Mesendoderm (in vitro differentiated cells): ENCODE measurements around the gene ZCCHC13.

Source experiments
- DNase-seq: peaks from one replicate; pipeline ENCODE4 v3.0.0; 2013
- H2AK5ac ChIP-seq: 2 replicates; pipeline ENCODE4 v1.6.1; 2013; ENCODE audit warnings: low read length, inconsistent platforms
- H2BK120ac ChIP-seq: 2 replicates; pipeline ENCODE4 v1.6.1; 2013; ENCODE audit warnings: low read depth, mild to moderate bottlenecking, low read length, moderate library complexity, mixed read lengths
- H2BK15ac ChIP-seq: replicated peaks from 2 replicates; pipeline ENCODE4 v1.6.1; 2013; ENCODE audit warnings: low read depth, mild to moderate bottlenecking, moderate library complexity
- H2BK5ac ChIP-seq: 2 replicates; pipeline ENCODE4 v1.6.1; 2013; ENCODE audit warnings: low read length, inconsistent platforms
- H3K18ac ChIP-seq: 2 replicates; pipeline ENCODE4 v1.6.1; 2013; ENCODE audit warnings: mild to moderate bottlenecking, low read length, mixed read lengths
- H3K23ac ChIP-seq: one replicate; pipeline ENCODE4 v1.6.1; 2013; ENCODE audit warnings: low read length
- H3K27ac ChIP-seq: 2 replicates; pipeline ENCODE4 v1.5.1; 2013; ENCODE audit warnings: low read depth, mild to moderate bottlenecking, inconsistent platforms, low read length, moderate library complexity
- H3K27me3 ChIP-seq: 2 replicates; pipeline ENCODE4 v1.6.1; 2013; ENCODE audit warnings: low read length, control low read depth, mild to moderate bottlenecking, inconsistent platforms; ENCODE audit not compliant: insufficient read depth, poor library complexity
- H3K36me3 ChIP-seq: 2 replicates; pipeline ENCODE4 v1.6.1; 2013; ENCODE audit warnings: low read length, inconsistent platforms; ENCODE audit not compliant: control insufficient read depth, insufficient read depth
- H3K4ac ChIP-seq: one replicate; pipeline ENCODE4 v1.6.1; 2013; ENCODE audit warnings: low read depth, mild to moderate bottlenecking, low read length, moderate library complexity
- H3K4me1 ChIP-seq: 2 replicates; pipeline ENCODE4 v1.6.1; 2013; ENCODE audit warnings: low read depth, low read length, inconsistent platforms; ENCODE audit not compliant: control insufficient read depth
- H3K4me2 ChIP-seq: 2 replicates; pipeline ENCODE4 v1.6.1; 2013; ENCODE audit warnings: low read length
- H3K4me3 ChIP-seq: 2 replicates; pipeline ENCODE4 v1.5.1; 2013; ENCODE audit warnings: mild to moderate bottlenecking, low read length
- H3K56ac ChIP-seq: one replicate; pipeline ENCODE4 v1.6.1; 2013; ENCODE audit warnings: low read length
- H3K79me1 ChIP-seq: 2 replicates; pipeline ENCODE4 v1.6.1; 2013; ENCODE audit warnings: low read length, inconsistent platforms
- H3K79me2 ChIP-seq: 2 replicates; pipeline ENCODE4 v1.6.1; 2013; ENCODE audit warnings: mild to moderate bottlenecking, low read length; ENCODE audit not compliant: control insufficient read depth, insufficient read depth
- H3K9ac ChIP-seq: 2 replicates; pipeline ENCODE4 v1.6.1; 2013; ENCODE audit warnings: low read length, inconsistent platforms
- H4K5ac ChIP-seq: one replicate; pipeline ENCODE4 v1.6.1; 2013; ENCODE audit warnings: low read length
- H4K8ac ChIP-seq: one replicate; pipeline ENCODE4 v1.6.1; 2013; ENCODE audit warnings: low read depth, mild to moderate bottlenecking, control low read depth, low read length, moderate library complexity
- WGBS: extraction: QIAGEN DNeasy Blood & Tissue Kit; methylation state at CpG from one replicate; pipeline ENCODE4 v1.1.7; 2013; ENCODE audit warnings: low lambda C conversion rate, missing lambda C conversion rate; ENCODE audit not compliant: insufficient coverage; ENCODE audit errors: extremely low coverage; 5-methylcytosine and 5-hydroxymethylcytosine counted together

ZCCHC13 gene

GRCh38 chrX:74272230-74272629 is 31.8 kb upstream of the ZCCHC13 start:
- Histone ChIP-seq H3K36me3 (no peaks in the 10 kb centered on the region), H3K56ac (no peak overlapping the region)
- no CpG with 5 or more reads among the region's 2 CpGs for WGBS

GRCh38 chrX:74274516-74274915 is 29.5 kb upstream of the ZCCHC13 start:
- Histone ChIP-seq H3K79me2 (no peaks in the 10 kb centered on the region), H3K4me3 (no peak overlapping the region), H4K8ac (no peak overlapping the region), H3K79me1 (no peaks in the 10 kb centered on the region), H3K27ac (no peak overlapping the region), H2BK120ac (no peak overlapping the region), H3K9ac (no peak overlapping the region), H3K18ac (no peak overlapping the region), H3K27me3 (no peaks in the 10 kb centered on the region), H3K4ac (no peak overlapping the region), H3K23ac (no peak overlapping the region), H2BK5ac (no peak overlapping the region), H2BK15ac (no peak overlapping the region), H3K4me1 (no peaks in the 10 kb centered on the region), H2AK5ac (no peak overlapping the region), H3K36me3 (no peaks in the 10 kb centered on the region), H4K5ac (no peak overlapping the region), H3K56ac (no peak overlapping the region), H3K4me2 (no peak overlapping the region)
- DNase-seq, result no peak
- no CpG with 5 or more reads among the region's 5 CpGs for WGBS

More at GRCh38 chrX:74272230-74272629, 31.8 kb upstream of the ZCCHC13 start:
- no peak overlapping the region for H2BK5ac ChIP-seq
- no peak overlapping the region for H3K4me3 ChIP-seq
- no peak overlapping the region for H3K4ac ChIP-seq
- H3K23ac ChIP-seq, result no peak overlapping the region
- no peaks in the 10 kb centered on the region for H3K79me1 ChIP-seq
- no peak for DNase-seq
- H3K27me3 ChIP-seq, result no peaks in the 10 kb centered on the region
- H4K8ac ChIP-seq, result no peak overlapping the region
- H3K27ac ChIP-seq, result no peak overlapping the region
- H2BK120ac ChIP-seq, result no peak overlapping the region
- H3K79me2 ChIP-seq, result no peaks in the 10 kb centered on the region
- H2BK15ac ChIP-seq, result no peak overlapping the region
- no peak overlapping the region for H4K5ac ChIP-seq
- no peak overlapping the region for H3K9ac ChIP-seq
- no peak overlapping the region for H3K4me2 ChIP-seq
- no peak overlapping the region for H3K18ac ChIP-seq
- H3K4me1 ChIP-seq, result no peaks in the 10 kb centered on the region
- no peak overlapping the region for H2AK5ac ChIP-seq

GRCh38 chrX:74277320-74277719 is 26.7 kb upstream of the ZCCHC13 start:
- H3K4me2 ChIP-seq, result no peak overlapping the region
- no peaks in the 10 kb centered on the region for H3K4me1 ChIP-seq
- WGBS, result no CpG with 5 or more reads among the region's 3 CpGs
- no peak overlapping the region for H3K27ac ChIP-seq
- no peaks in the 10 kb centered on the region for H3K79me1 ChIP-seq
- H2BK120ac ChIP-seq, result no peak overlapping the region
- DNase-seq, result no peak
- no peak overlapping the region for H2BK5ac ChIP-seq
- no peak overlapping the region for H2AK5ac ChIP-seq
- H4K5ac ChIP-seq, result no peak overlapping the region
- H3K9ac ChIP-seq, result no peak overlapping the region
- H3K18ac ChIP-seq, result no peak overlapping the region
- H3K27me3 ChIP-seq, result no peaks in the 10 kb centered on the region
- no peak overlapping the region for H4K8ac ChIP-seq
- H3K4ac ChIP-seq, result no peak overlapping the region
- no peak overlapping the region for H3K23ac ChIP-seq
- H2BK15ac ChIP-seq, result no peak overlapping the region
- no peak overlapping the region for H3K4me3 ChIP-seq
- H3K79me2 ChIP-seq, result peaks cover 4% of the 10 kb centered on the region
- H3K56ac ChIP-seq, result no peak overlapping the region
- H3K36me3 ChIP-seq, result peaks cover 2% of the 10 kb centered on the region

GRCh38 chrX:74277846-74278245 is 26.1 kb upstream of the ZCCHC13 start:
- Histone ChIP-seq H3K79me2 (peaks cover 6% of the 10 kb centered on the region), H3K23ac (no peak overlapping the region), H2BK15ac (no peak overlapping the region), H3K4me2 (no peak overlapping the region), H3K56ac (no peak overlapping the region), H3K27ac (no peak overlapping the region), H3K27me3 (no peaks in the 10 kb centered on the region), H3K18ac (no peak overlapping the region), H3K4me1 (no peaks in the 10 kb centered on the region), H3K4ac (no peak overlapping the region), H2BK120ac (no peak overlapping the region), H3K4me3 (no peak overlapping the region), H4K8ac (no peak overlapping the region), H3K9ac (no peak overlapping the region), H3K79me1 (no peaks in the 10 kb centered on the region), H2BK5ac (no peak overlapping the region), H3K36me3 (peaks cover 2% of the 10 kb centered on the region), H2AK5ac (no peak overlapping the region), H4K5ac (no peak overlapping the region)
- DNase-seq, result no peak
- no CpG with 5 or more reads among the region's 1 CpG for WGBS

- no peak overlapping the region for H3K9ac ChIP-seq
- no peak overlapping the region for H3K23ac ChIP-seq
- H4K5ac ChIP-seq, result no peak overlapping the region
- DNase-seq, result no peak
- peaks cover 2% of the 10 kb centered on the region for H3K36me3 ChIP-seq
- no peak overlapping the region for H4K8ac ChIP-seq
- H2BK120ac ChIP-seq, result no peak overlapping the region
- no peak overlapping the region for H3K4me3 ChIP-seq
- peaks cover 24% of the 10 kb centered on the region for H3K79me2 ChIP-seq
- no peaks in the 10 kb centered on the region for H3K27me3 ChIP-seq
- H2BK5ac ChIP-seq, result no peak overlapping the region
- H3K27ac ChIP-seq, result no peak overlapping the region
- WGBS, result no CpG with 5 or more reads among the region's 3 CpGs
- H2BK15ac ChIP-seq, result no peak overlapping the region
- H3K18ac ChIP-seq, result no peak overlapping the region
- no peaks in the 10 kb centered on the region for H3K4me1 ChIP-seq
- H3K79me1 ChIP-seq, result no peaks in the 10 kb centered on the region
- H3K56ac ChIP-seq, result no peak overlapping the region
- H3K4me2 ChIP-seq, result no peak overlapping the region
- no peak overlapping the region for H3K4ac ChIP-seq
- no peak overlapping the region for H2AK5ac ChIP-seq
Observed at GRCh38 chrX:74280759-74281158, 23.2 kb upstream of the ZCCHC13 start.

GRCh38 chrX:74284391-74284952 is 19.5 kb upstream of the ZCCHC13 start:
- Histone ChIP-seq H2AK5ac (no peak overlapping the region), H4K5ac (no peak overlapping the region), H3K23ac (no peak overlapping the region), H3K4ac (no peak overlapping the region), H3K79me1 (no peaks in the 10 kb centered on the region), H4K8ac (no peak overlapping the region), H3K27ac (no peak overlapping the region), H3K27me3 (no peaks in the 10 kb centered on the region), H3K18ac (no peak overlapping the region), H2BK15ac (no peak overlapping the region), H3K36me3 (peaks cover 2% of the 10 kb centered on the region), H3K9ac (no peak overlapping the region), H3K4me1 (peaks cover 1% of the 10 kb centered on the region), H2BK5ac (no peak overlapping the region), H3K56ac (no peak overlapping the region), H2BK120ac (no peak overlapping the region), H3K4me3 (no peak overlapping the region), H3K4me2 (no peak overlapping the region), H3K79me2 (peaks cover 56% of the 10 kb centered on the region)
- no peak for DNase-seq
- no CpG with 5 or more reads among the region's 1 CpG for WGBS
